ENCODE data around the gene SOS1.
"Not testable (repeated sequence)": the region's sequence is repeated elsewhere in the genome, so short reads cannot be mapped to it uniquely, and the experiment has no call there.

Gene SOS1

GRCh38 chr2:39120771-39121522, at the start of gene SOS1:
Gene SOS1, minus strand, starts transcription at chr2:39121051. Its CDS starts 629 bp downstream, at chr2:39120422.
- peak; percentile 85 for DNase-seq (ENCODE audit: low read depth)

- DNase-seq (ENCODE audit: low read depth), result no peak
Observed at GRCh38 chr2:39164089-39164488, 43.2 kb upstream of the SOS1 start.

GRCh38 chr2:39160982-39161381, 40.1 kb upstream of the SOS1 start:
- no peak for DNase-seq (ENCODE audit: low read depth)

DNA sequence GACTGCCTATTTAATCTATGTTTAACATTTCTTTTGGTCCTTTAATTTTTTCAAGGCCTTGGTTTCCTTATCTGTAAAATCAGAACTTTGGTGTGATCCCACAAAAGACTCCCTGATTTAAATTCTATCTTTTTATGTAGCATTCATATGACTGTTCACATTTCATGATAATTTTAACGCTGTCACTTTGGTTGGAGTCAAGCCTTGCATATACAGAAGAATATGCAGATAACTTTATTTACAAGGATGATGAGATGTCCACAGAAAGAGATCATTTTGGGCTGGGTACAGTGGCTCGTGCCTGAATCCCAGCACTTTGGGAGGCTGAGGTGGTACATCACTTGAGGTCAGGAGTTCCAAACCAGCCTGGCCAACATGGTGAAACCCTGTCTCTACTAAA, 38.4 kb upstream of the SOS1 start:
- DNase-seq (ENCODE audit: low read depth), result no peak

- no peak for DNase-seq (ENCODE audit: low read depth)
Observed at GRCh38 chr2:39158351-39158750, 37.5 kb upstream of the SOS1 start.

GRCh38 chr2:39156846-39157245, 36.0 kb upstream of the SOS1 start:
- no peak for DNase-seq (ENCODE audit: low read depth)

DNA sequence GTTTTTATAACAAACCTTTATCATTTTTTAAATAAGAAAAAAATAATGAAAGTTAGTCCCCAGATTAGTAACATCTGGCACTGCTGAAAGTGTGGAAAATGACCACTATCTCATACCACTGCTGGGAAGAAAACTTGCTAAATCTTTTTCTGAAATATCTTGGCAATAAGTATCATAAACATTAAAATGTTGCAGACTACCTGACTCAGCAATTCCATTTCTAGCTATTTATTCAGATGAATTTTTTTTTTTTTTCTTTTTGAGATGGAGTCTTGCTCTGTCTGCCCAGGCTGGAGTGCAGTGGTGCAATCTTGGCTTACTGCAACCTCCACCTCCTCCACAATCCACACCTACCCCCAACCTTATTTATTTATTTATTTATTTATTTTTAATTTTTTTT, 35.3 kb upstream of the SOS1 start:
- DNase-seq (ENCODE audit: low read depth), result no peak

DNA sequence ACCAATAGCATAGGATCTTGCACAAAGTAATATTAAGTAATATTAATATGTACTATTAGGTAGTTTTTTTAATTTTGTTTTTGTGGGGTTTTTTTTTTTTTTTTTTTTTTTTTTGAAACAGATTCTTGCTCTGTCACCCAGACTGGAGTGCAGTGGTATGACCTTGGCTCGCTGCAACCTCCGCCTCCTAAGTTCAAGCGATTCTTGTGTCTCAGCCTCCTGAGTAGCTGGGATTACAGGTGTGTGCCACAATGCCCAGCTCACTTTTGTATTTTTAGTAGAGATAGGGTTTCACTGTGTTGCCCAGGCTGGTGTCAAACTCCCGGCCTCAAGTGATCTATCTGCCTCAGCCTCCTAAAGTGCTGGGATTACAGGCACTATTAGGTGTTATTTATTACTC, 34.7 kb upstream of the SOS1 start:
- not testable (repeated sequence) for DNase-seq (ENCODE audit: low read depth)

DNA sequence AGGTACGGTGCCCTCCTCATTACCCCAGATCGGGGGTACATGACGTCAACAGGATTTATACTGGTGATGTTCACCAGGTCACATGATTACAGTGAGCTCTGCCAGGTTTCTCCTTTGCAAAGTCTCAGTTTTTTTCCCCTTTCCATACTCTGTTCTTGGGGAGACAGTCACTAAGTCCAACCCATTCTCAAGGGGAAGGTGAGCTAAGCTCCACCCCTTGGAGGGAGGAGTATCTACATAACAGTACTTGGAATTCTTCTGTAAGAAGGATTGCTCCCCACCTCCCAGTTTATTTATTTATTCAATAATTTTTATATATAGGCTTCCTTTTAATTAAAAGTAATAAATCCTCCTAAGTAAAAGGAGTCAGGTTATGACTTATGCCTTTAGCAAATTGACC, 34.1 kb upstream of the SOS1 start:
- no peak for DNase-seq (ENCODE audit: low read depth)

GRCh38 chr2:39153312-39153711, 32.5 kb upstream of the SOS1 start:
- DNase-seq (ENCODE audit: low read depth), result no peak

DNA sequence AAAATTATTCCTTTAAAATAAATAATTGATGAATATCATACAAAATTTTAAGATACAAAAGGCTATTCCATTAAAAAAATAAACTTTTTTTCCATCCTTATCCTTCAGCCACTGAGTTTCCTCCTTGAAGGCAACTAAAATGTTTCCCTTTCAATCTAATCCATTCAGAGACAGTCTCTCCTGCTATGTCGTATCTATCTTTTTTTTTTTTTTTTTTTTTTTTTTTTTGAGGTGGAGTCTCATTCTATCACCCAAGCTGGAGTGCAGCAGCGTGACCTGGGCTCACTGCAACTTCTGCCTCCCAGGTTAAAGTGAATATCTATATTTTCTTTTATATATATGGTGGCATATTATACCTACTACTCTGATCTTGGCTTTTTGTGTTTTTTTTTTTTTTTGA, 31.7 kb upstream of the SOS1 start:
- DNase-seq (ENCODE audit: low read depth), result no peak

DNA sequence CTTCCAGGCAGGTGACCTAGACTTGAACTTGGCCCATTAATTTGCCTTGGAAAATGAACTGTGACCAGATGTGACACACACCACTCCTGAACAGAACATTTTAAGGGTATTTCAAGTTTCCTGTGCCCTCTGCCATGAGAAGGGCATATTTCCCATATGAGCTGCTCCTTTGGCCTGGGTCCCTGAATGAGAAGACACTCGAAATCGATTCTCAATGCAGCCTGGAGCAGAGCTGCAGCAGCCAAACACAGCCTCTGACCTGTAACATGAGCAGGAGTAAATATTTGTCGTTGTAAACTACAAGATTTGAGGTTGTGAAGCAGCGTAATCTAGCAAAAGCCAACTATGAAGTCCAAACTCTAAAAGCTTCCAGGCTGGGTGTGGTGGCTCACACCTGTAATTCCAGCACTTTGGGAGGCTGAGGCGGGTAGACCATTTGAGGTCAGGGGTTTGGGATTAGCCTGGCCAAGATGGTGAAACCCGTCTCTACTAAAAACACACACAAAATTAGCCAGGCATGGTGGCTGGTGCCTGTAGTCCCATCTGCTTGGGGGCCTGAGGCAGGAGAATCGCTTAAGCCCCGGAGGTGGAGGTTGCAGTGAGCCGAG, 30.1 kb upstream of the SOS1 start:
- no peak for DNase-seq (ENCODE audit: low read depth)

DNA sequence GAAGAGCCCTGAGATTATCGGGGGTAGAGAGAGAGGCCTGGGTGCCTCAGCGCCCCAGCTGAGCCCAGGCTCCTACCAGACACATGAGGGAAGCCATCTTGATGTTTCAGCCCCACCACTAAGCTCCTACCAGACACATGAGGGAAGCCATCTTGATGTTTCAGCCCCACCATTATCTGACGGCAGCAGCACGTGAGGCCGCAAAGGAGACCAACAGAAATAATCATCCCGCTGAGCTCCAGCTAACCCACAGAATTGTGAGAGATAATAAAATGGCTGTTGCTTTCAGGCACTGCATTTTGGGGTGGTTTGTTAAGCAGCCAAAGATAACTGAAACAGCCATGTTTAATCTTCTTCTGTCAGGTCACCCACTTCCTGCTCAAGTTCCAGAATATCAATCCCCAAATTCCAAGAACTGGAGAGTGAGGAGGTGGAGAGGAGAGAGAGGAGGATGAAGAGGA, 29.3 kb upstream of the SOS1 start:
- DNase-seq (ENCODE audit: low read depth), result no peak

DNA sequence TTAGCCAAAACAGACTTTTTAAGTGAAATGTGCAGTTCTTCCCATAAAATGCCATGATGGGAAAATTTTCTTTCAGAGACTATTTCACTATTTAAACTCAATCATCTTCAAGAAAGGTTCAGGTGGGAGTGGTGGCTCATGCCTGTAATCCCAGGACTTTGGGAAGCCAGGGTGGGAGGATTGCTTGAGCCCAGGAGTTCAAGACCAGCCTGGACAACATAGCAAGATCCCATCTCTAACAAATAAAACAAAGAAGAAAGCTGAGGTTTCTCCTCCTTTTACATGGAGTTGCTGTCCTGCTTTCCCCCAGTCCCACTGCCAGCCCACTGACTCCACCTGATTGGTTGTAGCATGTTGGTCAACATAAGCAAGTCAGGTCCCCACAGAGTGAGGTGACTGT, 25.8 kb upstream of the SOS1 start:
- DNase-seq (ENCODE audit: low read depth), result no peak

DNA sequence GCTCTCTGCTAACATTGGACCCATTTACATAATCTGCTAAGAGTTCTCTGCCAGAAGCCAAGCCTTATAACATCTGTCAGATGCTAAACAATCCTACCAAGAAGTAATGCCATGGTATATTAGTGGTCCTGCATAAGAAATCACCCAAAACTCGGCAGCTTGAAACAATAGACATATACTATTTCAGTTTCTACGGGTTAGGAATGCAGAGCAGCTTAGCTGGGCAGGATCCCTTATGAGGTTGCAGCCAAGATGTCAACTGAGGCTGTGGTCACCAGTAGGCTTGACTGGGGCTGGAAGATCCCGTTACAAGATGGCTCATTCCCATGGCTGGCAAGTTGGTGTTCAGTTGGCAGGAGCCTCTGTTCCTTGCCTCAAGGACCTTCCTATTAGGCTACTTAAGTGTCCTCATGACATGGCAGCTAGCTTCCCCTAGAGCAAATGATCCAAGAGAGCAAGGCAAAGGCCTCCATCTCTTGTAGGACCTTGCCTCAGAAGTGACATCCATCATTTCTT, 25.1 kb upstream of the SOS1 start:
- DNase-seq (ENCODE audit: low read depth), result no peak

- DNase-seq (ENCODE audit: low read depth), result no peak
Observed at GRCh38 chr2:39144416-39144815, 23.6 kb upstream of the SOS1 start.

- no peak for DNase-seq (ENCODE audit: low read depth)
Observed at GRCh38 chr2:39142904-39143605, 22.2 kb upstream of the SOS1 start.

GRCh38 chr2:39141334-39142271, 20.8 kb upstream of the SOS1 start:
- DNase-seq (ENCODE audit: low read depth), result no peak

DNA sequence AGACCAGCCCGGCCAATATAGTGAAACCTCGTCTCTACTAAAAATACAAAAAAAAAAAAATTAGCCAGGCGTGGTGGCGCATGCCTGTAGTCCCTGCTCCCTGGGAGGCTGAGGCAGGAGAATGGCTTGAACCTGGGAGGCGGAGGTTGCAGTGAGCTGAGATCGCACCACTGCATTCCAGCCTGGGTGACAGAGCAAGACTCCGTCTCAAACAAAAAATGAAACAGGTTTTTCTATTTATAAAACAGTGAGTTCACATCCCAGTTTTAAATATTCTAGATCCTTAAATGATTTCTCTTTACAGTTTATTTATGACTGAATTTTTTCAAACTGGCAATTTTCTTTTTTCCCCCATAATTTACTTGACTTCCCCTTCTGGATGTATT, 20.1 kb upstream of the SOS1 start:
- DNase-seq (ENCODE audit: low read depth), result not testable (repeated sequence)

DNA sequence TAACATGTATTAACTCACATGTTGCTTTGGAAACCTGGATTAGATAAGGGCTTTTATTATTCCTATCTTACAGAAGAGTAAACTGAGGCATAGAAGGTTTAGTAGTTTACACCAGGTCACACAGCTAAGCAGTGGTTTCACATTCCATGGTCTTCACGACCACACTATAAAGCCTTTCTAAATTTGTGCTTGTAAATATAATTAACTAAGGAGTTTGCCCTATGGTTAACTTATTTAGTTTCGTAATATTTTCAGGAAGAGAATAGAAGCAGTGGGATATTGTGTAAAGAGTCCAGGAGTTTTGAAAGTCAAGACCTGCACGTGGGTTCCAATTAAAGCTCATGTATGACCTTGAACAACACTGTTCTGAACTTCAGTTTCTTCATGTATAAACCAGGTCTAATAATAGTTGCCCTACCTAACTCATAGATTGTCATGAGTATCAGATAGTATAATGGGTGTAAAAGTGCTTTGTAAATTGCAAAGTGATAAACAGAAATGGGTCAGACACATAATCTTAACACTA, 19.5 kb upstream of the SOS1 start:
- no peak for DNase-seq (ENCODE audit: low read depth)

DNA sequence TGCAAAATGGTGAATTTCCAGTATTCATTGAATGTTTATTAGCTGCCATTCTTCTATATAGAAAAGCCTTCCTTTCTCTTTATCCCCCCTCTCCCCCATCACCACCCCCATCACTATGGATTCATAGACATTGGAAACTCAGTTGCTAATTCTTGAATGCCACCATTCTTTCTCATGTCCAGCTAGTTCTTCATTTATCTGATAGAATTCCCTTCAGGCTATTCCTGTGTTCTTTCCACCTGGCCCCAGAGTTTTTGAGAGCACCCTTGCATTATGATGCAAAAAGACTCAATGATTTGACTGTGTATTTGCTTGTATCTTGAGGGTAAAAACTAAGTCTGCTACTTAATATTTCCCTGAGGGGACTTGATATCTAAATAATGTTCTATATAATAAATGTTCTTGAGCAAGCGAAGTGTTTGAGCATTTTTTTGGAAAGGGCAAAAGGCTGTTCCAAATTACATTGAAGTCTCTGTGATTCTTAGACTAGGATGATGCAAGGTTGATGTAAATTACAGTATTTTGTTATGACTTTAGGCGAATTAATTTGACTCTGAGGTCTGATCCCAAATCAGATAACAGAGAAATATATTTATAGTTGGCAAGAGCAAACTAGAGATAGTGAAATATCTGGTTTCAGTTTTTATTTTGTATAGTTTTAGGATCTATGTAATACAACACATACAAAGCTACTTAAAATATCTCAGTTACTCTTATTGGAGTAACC, 18.8 kb upstream of the SOS1 start:
- no peak for DNase-seq (ENCODE audit: low read depth)

Data from stimulated activated CD4-positive, alpha-beta T cell treated with anti-CD3 and anti-CD28 coated beads, Interleukin-2, amount 100 ng/mL, for 4 hours (primary cell).